ENCODE measurements around the gene GLP2R.

DNA sequence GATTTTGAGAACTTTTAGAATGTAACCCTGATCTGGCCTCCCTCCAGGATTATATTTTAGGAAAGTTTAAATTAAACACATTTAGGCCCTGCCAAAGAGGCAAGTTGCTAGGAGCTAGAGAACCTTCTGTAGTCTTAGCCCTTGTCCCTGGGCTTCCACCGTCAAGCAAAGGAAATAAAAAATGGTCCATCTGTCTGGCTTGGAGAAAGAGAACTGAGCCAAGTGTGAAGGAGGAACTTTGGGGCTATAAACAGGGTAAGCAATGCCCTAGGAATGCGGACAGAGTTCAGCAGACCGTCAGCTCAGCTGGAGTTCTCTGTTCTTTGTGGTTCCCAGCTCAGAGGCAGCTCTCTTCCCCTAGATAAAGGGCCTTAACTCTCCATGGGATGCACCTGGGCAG, 49.7 kb downstream of the GLP2R start:
- TF ChIP-seq, protein P1, sequence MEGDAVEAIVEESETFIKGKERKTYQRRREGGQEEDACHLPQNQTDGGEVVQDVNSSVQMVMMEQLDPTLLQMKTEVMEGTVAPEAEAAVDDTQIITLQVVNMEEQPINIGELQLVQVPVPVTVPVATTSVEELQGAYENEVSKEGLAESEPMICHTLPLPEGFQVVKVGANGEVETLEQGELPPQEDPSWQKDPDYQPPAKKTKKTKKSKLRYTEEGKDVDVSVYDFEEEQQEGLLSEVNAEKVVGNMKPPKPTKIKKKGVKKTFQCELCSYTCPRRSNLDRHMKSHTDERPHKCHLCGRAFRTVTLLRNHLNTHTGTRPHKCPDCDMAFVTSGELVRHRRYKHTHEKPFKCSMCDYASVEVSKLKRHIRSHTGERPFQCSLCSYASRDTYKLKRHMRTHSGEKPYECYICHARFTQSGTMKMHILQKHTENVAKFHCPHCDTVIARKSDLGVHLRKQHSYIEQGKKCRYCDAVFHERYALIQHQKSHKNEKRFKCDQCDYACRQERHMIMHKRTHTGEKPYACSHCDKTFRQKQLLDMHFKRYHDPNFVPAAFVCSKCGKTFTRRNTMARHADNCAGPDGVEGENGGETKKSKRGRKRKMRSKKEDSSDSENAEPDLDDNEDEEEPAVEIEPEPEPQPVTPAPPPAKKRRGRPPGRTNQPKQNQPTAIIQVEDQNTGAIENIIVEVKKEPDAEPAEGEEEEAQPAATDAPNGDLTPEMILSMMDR (IDR thresholded peaks at IDR 0.05): no peak
- TF ChIP-seq POLR2A (IDR thresholded peaks at IDR 0.05) (no peak), EP300 (IDR thresholded peaks at IDR 0.05) (peak in 1 of 2 donors; percentile 26)
